Karpas-422 (cell line): ENCODE results near the gene ALG1L2. TPM values are rescaled to one million over a fixed set of nuclear protein-coding genes. Genes with fewer than 3 reads are reported as not detected.
"Not testable (repeated sequence)": the region's sequence is repeated elsewhere in the genome, so short reads cannot be mapped to it uniquely, and the experiment has no call there.

Source experiments
- DNase-seq: peaks from one replicate; pipeline ENCODE4 v3.0.0-alpha.2; 2015
- H2AFZ ChIP-seq: fragments of 200-600 bp; sonication (generic); 2 replicates; pipeline ENCODE4 v1.6.1; 2014; ENCODE audit warnings: antibody characterized with exemption, low read length, mixed read lengths
- H3K27ac ChIP-seq: fragments of 200-600 bp; sonication (generic); 2 replicates; pipeline ENCODE4 v1.5.1; 2014; ENCODE audit warnings: mild to moderate bottlenecking, low read length, moderate library complexity
- H3K27me3 ChIP-seq: fragments of 200-600 bp; sonication (generic); 2 replicates; pipeline ENCODE4 v1.6.1; 2014; ENCODE audit warnings: low read length, mixed read lengths
- H3K36me3 ChIP-seq: fragments of 200-600 bp; sonication (generic); 2 replicates; pipeline ENCODE4 v1.6.1; 2014; ENCODE audit warnings: low read length, mixed read lengths; ENCODE audit not compliant: insufficient read depth
- H3K4me1 ChIP-seq: fragments of 200-600 bp; sonication (generic); 2 replicates; pipeline ENCODE4 v1.6.1; 2014; ENCODE audit warnings: mild to moderate bottlenecking, low read length, mixed read lengths
- H3K4me2 ChIP-seq: fragments of 200-600 bp; sonication (generic); 2 replicates; pipeline ENCODE4 v1.6.1; 2014; ENCODE audit warnings: low read length, low read depth, mild to moderate bottlenecking; ENCODE audit not compliant: poor library complexity, severe bottlenecking
- H3K4me3 ChIP-seq: fragments of 200-600 bp; sonication (generic); 2 replicates; pipeline ENCODE4 v1.5.1; 2014; ENCODE audit warnings: mild to moderate bottlenecking, antibody characterized with exemption, low read length, mixed read lengths
- H3K79me2 ChIP-seq: fragments of 200-600 bp; sonication (generic); 2 replicates; pipeline ENCODE4 v1.6.1; 2014; ENCODE audit warnings: mild to moderate bottlenecking, low read length, mixed read lengths
- H3K9ac ChIP-seq: fragments of 200-600 bp; sonication (generic); 2 replicates; pipeline ENCODE4 v1.6.0; 2014; ENCODE audit warnings: low read length
- H3K9me2 ChIP-seq: fragments of 200-600 bp; sonication (generic), shearing (Covaris generic); replicated peaks from 2 replicates; pipeline ENCODE4 v1.6.0; 2014; ENCODE audit warnings: mild to moderate bottlenecking, low read length, moderate library complexity; ENCODE audit not compliant: insufficient read depth
- H3K9me3 ChIP-seq: fragments of 300-700, 200-600 bp; sonication (generic); 2 replicates; pipeline ENCODE4 v1.6.1; 2014; ENCODE audit warnings: low read length, mixed read lengths
- H4K20me1 ChIP-seq: fragments of 200-600 bp; sonication (generic); 2 replicates; pipeline ENCODE4 v1.6.1; 2014; ENCODE audit warnings: mild to moderate bottlenecking, antibody characterized with exemption, low read length, low read depth; ENCODE audit not compliant: insufficient read depth
- total RNA-seq: library from RNA; depleted of rRNA; stranded (reverse); fragments of >200 nt; shearing (Covaris generic); gene quantifications from 2 replicates; pipeline ENCODE4 v1.2.3, GENCODE V29; 2014; ENCODE audit warnings: low replicate concordance; rRNA removed

ALG1L2 gene
- total RNA-seq, 1 experiment from 2014 or later: not detected

GRCh38 chr3:130145456-130145855, 63.8 kb downstream of the ALG1L2 start:
- not testable (repeated sequence) for H3K4me2 ChIP-seq, DNase-seq, H3K9me3 ChIP-seq, H4K20me1 ChIP-seq, H3K79me2 ChIP-seq, H2AFZ ChIP-seq, H3K27ac ChIP-seq, H3K9ac ChIP-seq, H3K9me2 ChIP-seq, H3K36me3 ChIP-seq, H3K4me3 ChIP-seq, H3K4me1 ChIP-seq, H3K27me3 ChIP-seq

- not testable (repeated sequence) for H3K9ac ChIP-seq, H3K9me2 ChIP-seq, H2AFZ ChIP-seq, H3K4me3 ChIP-seq, H3K9me3 ChIP-seq, H3K4me1 ChIP-seq, H3K4me2 ChIP-seq, H4K20me1 ChIP-seq, DNase-seq, H3K27ac ChIP-seq, H3K27me3 ChIP-seq, H3K36me3 ChIP-seq, H3K79me2 ChIP-seq
Measured at GRCh38 chr3:130146465-130146864, 64.8 kb downstream of the ALG1L2 start.

Other genes starting within 250 kb of the ALG1L2 start
- 14.1 and 23.0 TPM in 2 replicates for gene TMCC1, start 188.1 kb upstream of the ALG1L2 start, total RNA-seq
- not detected in 2 replicates for gene TRH, start 107.1 kb upstream of the ALG1L2 start, total RNA-seq